CD1c-positive myeloid dendritic cell (primary cell): ENCODE measurements around the gene PYURF.

Source experiments
- DNase-seq: peaks from one replicate; pipeline ENCODE4 v3.0.0-alpha.2; 2016; ENCODE audit errors: extremely low spot score

The PYURF gene

GRCh38 chr4:88511236-88511635, 12.3 kb downstream of the PYURF start:
- no peak for DNase-seq

- no peak for DNase-seq
Measured at GRCh38 chr4:88503344-88503743, 20.2 kb downstream of the PYURF start.

DNA sequence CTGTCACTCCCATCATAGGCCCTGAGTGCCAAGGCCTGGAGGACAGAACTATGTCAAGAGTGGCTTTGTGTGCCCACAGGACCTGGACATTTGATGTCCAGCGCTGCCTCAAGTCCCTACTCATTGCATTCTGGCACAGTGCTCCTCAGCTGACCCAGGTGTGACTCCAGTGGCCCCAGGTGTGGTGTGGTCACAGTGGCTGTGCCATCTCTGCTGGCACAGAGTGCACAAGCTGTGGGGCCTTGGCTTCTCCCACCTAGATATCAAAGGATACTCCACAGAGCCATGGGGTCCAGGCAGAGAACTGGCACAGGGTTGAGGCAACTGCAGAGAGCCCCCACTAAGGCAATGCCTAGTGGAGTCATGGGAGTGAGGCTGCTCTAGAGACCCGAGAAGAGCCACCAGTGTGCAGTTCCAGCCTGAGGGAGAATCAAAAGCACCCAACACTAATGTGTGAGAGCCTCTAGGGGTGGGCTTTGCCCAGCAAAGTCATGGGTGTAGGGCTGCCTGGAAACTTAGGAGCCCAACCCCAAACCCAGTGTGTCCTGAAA, 25.6 kb downstream of the PYURF start:
- no peak for DNase-seq

- no peak for DNase-seq
Measured at GRCh38 chr4:88489100-88489761, 34.3 kb downstream of the PYURF start.

- DNase-seq = no peak
Measured at GRCh38 chr4:88481537-88481936, 42.0 kb downstream of the PYURF start.

DNA sequence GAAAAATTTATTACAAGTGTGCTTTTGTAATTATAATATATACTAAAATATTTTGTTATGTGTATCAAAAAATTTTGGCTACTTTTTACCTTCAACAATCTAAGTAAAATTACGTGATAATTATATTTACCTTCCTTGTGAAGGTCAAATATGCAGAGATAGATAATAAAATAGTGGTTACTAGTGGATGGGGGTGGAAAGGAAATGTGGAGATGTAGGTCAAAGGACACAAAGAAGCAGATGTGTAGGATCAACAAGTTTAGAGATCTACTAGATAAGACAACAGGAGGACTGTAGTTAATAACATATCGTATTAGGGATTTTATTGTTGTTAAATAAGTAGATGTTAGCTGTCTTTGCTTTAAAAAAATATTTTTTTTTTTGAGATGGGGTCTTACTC, 45.3 kb downstream of the PYURF start:
- no peak for DNase-seq

GRCh38 chr4:88477229-88477860, 46.2 kb downstream of the PYURF start:
- DNase-seq = no peak
